HG02798 (cell line): Measurements from ENCODE around the gene ABI3.

ENCODE experiments used
- ATAC-seq: cut with Tn5 transposase; IDR thresholded peaks from one replicate; pipeline ENCODE4 v1.9.1; 2021; ENCODE audit warnings: mild to moderate bottlenecking; ENCODE audit not compliant: unreplicated experiment, poor library complexity

ABI3 gene

DNA sequence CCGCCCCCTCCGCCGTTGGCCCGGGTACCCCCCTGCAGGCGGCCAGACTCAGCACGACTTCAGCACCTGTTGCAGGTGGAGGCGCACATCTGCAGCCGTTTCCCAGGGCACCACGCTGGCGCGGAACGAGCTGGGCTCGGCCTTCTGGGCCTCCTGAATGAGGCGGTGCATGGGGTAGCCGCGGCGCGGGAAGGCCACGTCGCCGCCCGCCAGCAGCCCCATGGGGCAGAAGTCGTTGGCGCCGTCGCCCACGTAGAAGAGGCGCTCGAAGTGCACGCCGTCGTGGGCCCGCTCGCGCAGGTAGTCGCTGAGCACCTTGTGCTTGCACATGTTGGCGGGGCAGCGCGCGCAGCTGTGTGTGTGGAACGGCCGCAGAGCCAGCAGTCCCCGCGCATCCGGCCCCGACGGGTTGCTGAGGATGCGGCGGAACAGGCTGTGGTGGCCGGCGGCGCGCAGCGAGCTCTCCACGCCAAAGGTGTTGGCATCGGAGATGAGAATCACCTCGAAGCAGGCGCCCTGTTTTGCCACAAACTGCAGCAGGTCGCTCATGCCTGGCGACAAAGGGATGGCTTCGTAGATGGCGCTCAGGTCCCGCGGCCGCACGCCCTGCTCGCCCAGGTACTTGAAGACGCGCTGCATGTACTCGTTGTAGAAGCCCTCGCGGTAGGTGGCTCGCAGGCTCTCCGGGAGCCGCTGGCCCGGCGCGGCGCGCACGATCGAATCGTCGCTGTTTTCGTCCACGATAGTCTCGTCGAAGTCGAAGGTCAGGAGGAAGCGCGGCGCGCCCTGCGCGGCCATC is 13.9 kb downstream of the ABI3 start:
- ATAC-seq = no peak

GRCh38 chr17:49224997-49225337 is 14.5 kb downstream of the ABI3 start:
- no peak for ATAC-seq

GRCh38 chr17:49225554-49226236 is 15.2 kb downstream of the ABI3 start:
- no peak for ATAC-seq

GRCh38 chr17:49226771-49227435 is 16.4 kb downstream of the ABI3 start:
- ATAC-seq = no peak

- no peak for ATAC-seq
Observed at GRCh38 chr17:49227436-49228261, 17.1 kb downstream of the ABI3 start.

DNA sequence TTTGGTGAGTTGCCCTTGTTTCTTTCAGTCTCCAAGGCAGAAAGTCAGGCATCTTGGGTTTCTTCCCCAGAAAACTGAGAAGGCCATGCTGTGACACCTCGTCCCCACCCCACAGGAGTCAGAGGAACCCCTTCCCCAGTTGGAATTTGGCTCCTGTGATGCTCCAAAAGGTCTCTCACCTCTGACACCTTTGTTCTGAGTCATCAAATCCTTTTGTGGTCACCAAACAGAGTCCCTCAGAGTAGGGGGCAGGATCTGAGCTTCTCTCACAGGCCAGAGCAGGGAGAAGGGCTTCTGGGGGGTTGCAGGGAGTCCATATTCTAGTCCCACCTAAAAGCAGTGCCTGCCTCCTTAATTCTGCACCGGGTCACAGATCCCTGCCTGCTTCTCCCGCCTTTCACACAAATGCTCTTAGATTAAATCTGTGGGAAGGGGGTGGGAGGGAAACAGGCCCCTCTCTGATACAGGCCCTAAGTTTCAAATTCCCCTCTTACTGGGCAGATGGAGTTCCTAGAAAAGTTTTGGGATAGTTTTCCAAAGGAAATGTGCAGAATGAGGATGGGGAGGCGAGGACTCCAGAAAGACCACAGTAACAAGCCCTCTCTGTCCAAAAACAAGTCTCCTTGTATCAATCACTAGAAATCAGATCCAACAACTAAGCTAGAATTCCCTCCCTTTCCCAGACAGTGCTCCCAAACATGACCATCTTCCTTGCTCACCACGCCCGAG is 18.7 kb downstream of the ABI3 start:
- ATAC-seq = no peak

- ATAC-seq = no peak
Observed at GRCh38 chr17:49229805-49230600, 19.5 kb downstream of the ABI3 start.

DNA sequence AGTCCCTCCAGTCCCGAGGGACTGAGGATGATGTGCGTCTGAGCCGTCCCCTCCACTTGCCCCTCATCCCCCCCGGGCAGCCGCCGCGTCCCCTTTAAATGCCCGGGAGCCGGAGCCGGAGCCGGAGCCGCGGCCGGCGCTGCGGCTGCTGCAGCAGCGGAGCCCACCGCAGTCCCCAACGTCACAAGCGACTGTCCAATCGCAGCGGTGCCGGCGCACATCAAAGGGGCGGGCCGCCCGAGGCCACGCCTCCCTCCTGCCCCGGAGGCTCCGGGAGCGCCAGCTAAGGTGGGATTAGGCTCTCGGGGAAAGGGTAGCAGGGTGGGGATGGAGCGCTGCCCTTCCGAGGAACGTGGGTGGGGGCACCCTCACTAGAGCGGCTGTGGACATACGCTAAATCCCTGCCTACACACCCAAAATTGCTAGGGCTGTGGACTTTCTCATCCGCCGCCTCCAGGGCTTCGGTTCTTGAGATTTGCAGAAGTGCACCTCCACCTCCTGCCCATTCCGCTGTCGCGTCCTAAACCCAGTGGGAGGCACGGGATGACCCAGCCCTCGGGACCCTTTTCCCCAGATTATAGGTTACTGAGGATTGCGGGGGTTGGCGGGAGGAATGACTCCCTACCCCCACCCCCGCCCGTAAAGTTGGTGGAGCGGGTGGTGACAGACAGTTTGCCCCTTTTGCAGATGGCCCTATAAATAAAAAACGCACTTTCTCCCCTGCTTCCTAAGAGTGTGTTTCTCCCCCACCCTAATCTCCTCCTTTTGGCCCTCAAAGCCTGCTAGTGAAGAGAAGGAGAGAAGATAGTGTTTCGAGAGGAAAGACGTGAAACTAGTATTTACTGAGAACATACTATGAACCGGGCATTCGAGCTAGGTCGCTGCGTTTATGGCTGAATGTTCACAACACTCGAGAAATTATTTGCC is 20.4 kb downstream of the ABI3 start, which contains the start of gene PHOSPHO1:
Gene PHOSPHO1 (minus strand): TSS at position 152 of the 927 bp plus-strand sequence. CDS start 4,096 bp downstream, outside the sequence.
- ATAC-seq = peak; percentile 92

- no peak for ATAC-seq
Observed at GRCh38 chr17:49231563-49231894, 21.0 kb downstream of the ABI3 start.

GRCh38 chr17:49234509-49235080 is 24.1 kb downstream of the ABI3 start:
- no peak for ATAC-seq

DNA sequence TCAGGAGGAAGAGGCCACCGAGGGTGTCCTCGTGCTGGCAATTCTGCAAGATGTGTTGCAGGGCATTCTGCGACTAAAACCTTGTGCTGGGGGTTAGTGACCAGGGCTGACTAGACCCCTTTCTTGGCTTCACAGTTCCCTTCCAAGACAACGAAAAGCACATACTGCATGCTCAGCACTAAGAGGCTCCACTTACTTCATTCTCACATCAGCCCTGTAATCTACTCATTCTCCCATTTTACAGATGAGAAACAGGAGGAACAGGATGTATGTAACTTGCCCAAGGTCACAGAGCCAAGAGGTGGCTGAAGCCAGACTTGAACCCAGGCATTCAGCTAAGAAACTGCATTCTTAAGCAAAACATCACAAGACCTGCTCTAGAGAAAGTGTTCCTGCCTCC is 25.4 kb downstream of the ABI3 start:
- ATAC-seq = no peak

DNA sequence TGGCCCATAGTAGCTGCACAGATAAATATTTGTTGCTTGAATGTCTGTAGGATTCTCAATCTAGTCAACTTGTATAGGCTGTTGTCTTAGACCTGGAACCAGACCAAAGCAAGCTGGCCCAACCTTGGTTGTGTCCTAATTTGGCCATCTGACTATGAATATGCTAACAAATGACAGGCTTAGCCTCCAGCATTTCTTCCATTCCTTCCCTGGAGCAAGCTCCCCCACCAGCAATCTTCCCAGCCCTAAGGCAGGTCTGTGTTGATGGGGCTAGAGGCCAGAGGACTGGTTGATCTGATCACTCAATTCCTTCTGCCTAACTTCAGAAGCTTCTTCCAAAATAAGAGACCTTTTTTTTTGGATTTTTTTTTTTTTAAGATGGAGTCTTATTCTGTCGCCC is 29.5 kb downstream of the ABI3 start:
- no peak for ATAC-seq

DNA sequence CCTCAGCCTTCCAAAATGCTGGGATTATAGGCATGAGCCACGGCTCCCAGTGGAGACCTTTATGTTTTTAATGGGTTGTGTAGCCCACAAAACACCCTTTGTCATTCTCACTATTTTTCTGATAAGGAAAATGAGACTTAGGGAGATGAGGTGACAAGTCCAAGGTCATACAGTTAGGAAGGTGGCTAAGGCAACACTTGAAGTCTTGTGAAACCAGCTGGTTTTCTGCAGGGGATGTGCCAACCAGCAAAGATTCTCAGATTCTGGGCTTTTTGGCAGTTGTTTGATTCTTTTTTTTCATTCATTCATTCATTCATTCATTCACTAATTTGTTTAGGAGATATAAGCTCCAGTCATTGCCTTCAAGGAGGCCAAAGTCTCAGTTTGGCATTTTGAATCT is 30.1 kb downstream of the ABI3 start:
- no peak for ATAC-seq

DNA sequence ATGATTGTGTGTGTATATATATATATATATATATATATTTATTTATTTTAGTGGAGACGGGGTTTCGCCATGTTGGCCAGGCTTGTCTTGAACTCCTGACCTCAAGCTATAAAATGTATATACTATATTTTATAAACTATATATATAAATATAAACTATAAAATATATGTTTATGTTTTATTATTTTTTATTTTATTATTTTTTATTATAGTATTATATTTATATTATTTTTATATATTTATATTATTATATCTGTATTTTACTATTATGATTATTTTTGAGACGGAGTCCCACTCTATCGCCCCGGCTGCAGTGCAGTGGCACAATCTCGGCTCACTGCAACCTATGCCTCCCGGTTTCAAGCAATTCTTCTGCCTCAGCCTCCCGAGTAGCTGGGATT is 30.5 kb downstream of the ABI3 start:
- no peak for ATAC-seq

GRCh38 chr17:49241692-49242397 is 31.3 kb downstream of the ABI3 start:
- ATAC-seq = no peak

- no peak for ATAC-seq
Observed at GRCh38 chr17:49242813-49243212, 32.3 kb downstream of the ABI3 start.

GRCh38 chr17:49244839-49245238 is 34.3 kb downstream of the ABI3 start:
- ATAC-seq = no peak
